ENCODE results near the gene DPYD.
"Not testable (repeated sequence)": the region's sequence is repeated elsewhere in the genome, so short reads cannot be mapped to it uniquely, and the experiment has no call there.

The DPYD gene

DNA sequence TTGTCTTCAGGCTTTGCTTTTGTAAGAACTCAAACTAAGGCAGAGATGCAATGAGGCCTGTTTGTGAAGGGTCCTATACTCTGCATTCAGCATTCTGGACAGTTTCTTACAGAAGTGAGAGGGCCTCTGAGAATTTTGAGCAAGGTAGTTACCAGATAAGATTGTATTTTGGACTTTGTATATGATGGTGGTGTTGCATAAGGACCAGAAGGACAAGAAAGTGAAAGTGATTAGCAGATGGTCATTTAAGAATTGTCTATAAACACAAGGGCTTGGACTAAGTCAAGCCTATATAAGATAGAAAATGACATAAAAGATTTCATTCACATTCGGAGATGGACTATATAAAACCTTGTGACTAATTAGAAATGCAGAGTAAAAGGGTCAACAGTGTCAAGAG is 662.2 kb downstream of the DPYD start:
- DNase-seq: no peak

- DNase-seq: peak; percentile 7
Measured at GRCh38 chr1:97254731-97255463, 665.9 kb downstream of the DPYD start.

DNA sequence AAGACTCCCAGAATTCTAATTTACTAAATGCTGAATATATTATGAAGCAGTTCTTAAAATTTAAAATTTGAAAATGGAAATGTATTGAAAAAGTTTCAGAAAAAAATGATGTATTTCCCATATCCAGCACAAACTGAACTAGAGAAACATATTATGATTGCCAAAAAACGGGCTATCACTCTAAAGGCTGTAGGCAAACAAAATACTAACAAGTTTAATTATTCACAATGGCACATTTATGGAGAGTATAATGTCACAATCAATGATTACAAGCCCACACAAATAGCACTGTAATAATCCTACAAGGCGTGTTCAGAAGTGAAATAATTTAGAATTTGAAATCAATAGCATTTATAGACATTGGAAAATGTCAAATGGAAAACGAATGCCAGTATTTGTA is 667.9 kb downstream of the DPYD start:
- DNase-seq: no peak

DNA sequence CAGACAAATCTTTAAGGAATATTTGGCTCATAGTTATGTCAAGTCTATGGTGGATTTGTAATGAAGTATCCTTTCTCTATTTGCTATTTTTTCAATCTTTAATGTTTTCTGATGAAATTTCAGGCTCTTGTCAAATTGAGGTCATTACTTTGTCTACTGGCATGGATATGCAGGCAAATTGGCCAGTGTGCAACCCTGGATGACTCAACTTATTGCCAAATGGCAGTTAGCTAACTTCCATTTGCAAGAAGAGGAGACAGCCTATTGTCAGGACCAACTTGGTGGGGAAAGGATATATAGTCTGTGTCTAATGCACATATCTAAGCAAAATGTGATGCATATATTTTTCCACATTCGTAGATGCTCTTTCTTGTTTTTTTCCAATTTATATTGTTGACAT is 668.8 kb downstream of the DPYD start:
- peak; percentile 77 for DNase-seq

GRCh38 chr1:97247196-97247595 is 673.6 kb downstream of the DPYD start:
- peak; percentile 69 for DNase-seq

GRCh38 chr1:97245682-97246081 is 675.2 kb downstream of the DPYD start:
- no peak for DNase-seq

- DNase-seq: no peak
Measured at GRCh38 chr1:97245026-97245425, 675.8 kb downstream of the DPYD start.

GRCh38 chr1:97243973-97244560 is 676.8 kb downstream of the DPYD start:
- peak; percentile 32 for DNase-seq

DNA sequence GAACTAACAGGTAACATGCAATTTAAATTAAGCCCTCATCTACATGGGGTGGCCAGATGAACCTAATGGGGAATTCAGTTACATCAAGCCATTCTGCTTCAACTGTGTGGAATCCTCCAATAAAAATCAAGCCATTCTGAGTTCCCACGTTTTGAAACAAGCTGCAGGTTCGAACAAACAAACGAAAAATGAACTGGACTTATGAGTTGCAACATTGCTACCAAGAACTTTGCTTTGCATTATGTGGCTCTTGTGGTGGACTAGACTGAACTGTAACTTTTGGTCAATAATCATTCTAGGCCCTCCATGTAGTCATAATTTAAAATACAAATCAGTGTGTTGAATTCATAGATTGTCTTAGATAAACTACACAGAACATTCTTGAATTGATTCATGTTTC is 682.0 kb downstream of the DPYD start:
- DNase-seq: no peak

- DNase-seq: not testable (repeated sequence)
Measured at GRCh38 chr1:97231354-97231753, 689.5 kb downstream of the DPYD start.

GRCh38 chr1:97212671-97213070 is 708.2 kb downstream of the DPYD start:
- no peak for DNase-seq

DNA sequence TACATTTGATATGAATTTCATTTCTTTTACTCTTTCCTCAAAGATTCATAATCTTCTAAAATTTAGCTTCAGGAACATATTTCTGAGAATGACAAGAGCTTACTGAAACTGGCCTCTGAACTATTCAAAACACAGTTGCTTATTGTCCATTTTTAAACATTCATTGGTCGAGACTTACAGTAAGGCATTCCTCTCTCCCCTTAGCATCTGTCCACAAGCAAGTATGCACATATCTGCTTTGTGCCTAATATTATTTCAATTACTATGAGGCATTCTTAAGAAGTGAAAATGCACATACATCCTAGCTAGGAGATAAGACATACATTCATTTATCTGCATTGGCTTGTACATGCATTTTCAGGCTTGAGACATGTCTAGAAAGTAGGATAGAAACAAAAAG is 710.5 kb downstream of the DPYD start:
- DNase-seq: peak; percentile 18

DNA sequence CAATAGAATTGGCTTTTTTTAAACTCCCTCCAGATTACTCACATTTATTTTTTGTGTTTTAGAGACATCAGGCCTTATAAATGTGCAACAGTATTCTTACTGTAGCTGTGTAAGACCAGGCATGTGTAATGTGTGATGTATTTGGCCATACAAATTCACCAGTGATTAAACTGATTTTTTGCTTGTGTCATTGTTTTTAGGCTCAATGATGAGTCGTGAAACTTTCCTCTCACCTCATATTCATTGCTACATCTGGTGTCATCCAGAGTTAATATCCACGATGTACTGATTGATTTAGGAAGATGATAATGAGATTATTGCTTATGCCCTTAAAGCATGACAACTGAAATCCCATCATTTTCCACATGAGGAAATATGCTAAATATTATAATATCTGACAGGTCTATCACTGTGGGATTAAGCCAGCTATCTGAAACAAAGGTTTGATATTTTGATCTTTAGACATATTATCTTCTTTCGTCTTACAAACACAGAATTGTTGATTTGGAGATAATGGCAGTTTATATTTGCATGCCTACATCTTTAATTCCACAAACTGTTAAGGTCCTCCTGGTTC is 711.4 kb downstream of the DPYD start:
- DNase-seq: no peak

DNA sequence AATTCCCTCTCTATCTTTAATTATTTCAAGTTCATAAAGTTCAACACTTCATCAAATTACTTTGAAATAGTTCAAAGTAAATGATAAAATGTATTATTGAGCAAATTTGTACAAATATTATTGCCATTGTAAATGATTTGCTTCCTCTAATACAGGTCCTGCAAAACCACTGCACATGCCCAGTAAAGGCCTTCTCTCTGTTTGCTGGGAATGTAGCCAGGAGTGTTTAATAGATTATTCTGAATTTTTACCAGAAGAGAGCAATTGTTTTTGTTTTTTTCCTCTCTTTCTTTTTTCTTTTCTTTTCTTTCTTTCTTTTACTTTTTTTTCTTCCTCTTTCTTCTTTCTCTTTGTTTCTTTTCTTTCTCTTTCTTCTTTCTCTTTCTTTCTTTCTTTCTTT is 713.0 kb downstream of the DPYD start:
- DNase-seq: no peak

- DNase-seq: peak; percentile 67
Measured at GRCh38 chr1:97204468-97204867, 716.4 kb downstream of the DPYD start.

DNA sequence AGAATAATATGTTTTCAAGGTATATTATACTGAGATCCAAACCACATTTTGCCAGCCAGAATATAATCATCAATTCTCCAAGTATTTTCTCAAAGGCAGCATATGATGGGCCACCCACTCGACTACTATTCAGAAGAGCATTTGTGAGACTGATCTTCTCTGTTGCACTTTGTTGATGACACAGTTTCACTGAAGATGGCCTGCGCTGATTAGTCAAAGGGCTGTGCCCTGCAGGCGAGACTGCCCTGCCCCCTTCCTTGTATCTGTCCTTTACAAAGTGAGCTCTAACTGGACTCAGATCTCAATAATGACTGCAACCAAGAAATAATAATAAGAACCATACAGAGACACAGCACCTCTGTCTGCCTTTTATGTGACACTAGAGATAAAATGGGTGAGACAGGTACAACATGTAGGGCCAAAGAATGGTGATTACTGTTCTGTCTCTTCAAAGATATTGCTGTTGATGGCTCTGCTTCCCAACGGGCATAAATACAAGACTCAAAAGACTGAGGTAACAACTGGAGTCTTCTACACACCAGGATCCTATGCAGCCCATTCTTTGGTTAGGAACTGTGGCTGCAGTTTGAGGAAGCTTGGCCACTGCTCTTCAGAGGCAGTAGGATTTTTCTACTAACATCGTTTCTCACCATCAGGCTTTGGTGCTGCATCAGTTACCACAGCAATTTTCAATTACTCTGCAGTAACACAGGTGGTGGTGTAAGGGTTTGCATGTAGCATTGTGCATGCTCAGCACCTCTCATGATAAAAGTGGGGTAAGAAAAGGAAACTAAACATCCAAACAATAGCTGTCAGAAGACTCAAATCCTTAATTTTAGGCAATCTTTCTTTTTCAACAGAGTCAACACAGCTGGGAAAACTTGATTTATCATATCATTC is 718.1 kb downstream of the DPYD start:
- DNase-seq: no peak

- no peak for DNase-seq
Measured at GRCh38 chr1:97201641-97202040, 719.2 kb downstream of the DPYD start.

GRCh38 chr1:97200595-97200994 is 720.2 kb downstream of the DPYD start:
- DNase-seq: no peak

DNA sequence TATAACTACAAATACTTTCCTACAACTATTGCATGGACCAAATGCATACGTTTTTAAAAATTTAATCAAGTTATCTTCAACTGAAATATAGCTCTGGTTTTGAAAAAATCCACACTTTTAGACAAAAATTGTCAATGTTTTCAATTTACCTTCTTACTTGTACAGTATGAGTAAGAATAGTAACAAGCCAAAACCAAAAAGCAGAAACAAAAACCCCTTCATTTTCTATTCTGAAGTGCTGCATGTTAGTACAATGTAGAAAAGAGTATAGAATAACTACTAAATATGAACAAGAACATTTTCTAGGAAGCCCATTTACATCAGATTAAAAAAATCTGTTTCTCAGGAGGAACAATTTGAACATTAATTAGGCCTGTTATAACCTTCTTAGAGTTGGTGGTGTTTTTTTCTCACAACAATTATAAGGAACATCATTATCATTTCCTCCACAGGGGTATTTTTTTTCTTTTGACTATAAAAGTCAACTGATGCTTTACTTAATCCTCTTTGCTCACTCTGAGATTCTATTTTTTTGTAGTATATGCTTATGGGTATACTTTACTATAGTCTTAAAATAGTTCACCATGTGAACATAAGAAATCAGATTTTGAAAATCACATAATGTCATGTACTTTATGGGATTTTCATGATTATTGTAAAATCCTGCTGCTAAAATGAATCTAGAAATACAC is 723.9 kb downstream of the DPYD start:
- DNase-seq: no peak

GRCh38 chr1:97192872-97193572 is 727.8 kb downstream of the DPYD start:
- peak; percentile 98 for DNase-seq

DNA sequence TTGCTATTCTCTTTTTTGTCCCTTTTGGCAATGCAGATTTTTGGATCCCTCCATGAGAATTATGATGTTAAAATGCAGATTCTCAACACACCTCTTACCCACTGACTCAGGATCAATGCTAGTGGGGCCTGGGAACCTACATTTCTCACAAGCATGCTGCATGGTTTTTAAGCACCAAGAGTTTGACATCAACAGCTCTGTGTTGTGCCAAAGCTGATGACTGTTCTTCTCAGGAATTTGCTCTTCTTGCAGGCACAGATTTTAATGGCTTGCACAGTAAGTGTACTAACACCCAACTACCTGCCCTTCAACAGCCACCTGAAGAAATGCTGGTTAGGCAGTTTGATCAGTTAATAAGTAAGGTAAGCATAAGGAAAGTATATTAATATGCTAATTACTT is 730.5 kb downstream of the DPYD start:
- DNase-seq: peak; percentile 52

DNA sequence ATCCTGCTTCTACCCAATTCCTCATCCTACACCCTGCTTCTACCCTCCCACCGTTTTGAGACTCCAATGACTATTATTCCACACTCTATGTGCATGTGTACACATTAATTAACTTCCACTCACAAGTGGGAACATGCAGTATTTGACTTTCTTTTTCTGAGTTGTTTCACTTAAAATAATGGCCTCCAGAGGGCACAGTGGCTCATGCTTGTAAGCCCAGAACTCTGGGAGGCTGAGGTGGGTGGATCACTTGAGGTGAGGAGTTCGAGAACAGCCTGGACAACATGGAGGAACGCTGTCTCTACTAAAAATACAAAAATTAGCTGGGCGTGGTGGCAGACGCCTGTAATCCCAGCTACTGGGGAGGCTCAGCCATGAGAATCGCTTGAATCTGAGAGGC is 734.5 kb downstream of the DPYD start:
- DNase-seq: no peak
